Measurements from ENCODE around the gene CAPZA1.
"Not testable (repeated sequence)": the region's sequence is repeated elsewhere in the genome, so short reads cannot be mapped to it uniquely, and the experiment has no call there.

Gene CAPZA1

GRCh38 chr1:112628516-112628915 is 8.9 kb downstream of the CAPZA1 start:
- no peak for DNase-seq (ENCODE audit: low spot score)

DNA sequence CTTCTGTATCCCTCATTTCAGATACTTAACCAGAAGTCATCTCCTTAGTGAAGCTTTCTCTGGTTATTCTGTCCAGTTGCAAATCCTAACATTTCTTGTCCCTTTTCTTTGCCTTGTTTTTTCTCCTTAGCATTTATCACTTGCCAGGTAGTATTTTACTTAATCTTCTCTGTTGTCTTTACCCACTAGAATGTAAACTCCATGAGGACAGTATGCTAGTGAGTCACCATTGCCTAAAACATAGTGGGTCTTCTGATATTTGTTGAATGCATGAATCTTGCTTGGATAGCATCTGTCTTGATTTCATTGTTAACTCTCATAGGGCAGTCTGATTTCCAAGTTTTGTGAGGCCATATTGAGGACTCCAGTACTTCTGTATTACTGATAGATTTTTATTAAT is 9.6 kb downstream of the CAPZA1 start:
- no peak for DNase-seq (ENCODE audit: low spot score)

GRCh38 chr1:112633628-112634027 is 14.0 kb downstream of the CAPZA1 start:
- no peak for DNase-seq (ENCODE audit: low spot score)

DNA sequence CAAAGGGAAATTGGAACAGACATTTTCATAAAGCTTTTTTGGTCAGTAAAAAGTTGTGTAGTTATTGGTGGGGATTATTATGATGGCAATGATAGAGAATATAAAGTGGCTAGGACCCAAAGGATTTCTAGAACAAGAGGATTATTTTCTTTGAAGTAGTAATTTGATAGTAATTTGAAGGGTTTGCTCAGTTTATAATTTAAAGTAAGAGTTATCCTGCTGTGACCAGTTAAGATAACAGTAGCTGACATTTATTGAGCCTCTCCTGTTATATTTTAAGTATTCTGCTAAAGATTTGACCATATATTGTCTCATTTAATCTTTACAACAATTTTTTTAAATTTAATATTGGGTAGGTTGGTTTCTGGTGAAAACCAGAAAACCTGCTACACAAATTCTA is 14.7 kb downstream of the CAPZA1 start:
- no peak for DNase-seq (ENCODE audit: low spot score)

- no peak for DNase-seq (ENCODE audit: low spot score)
These were observed 16.4 kb downstream of the CAPZA1 start for GRCh38 chr1:112636056-112636455.

- no peak for DNase-seq (ENCODE audit: low spot score)
These were observed 17.1 kb downstream of the CAPZA1 start for GRCh38 chr1:112636597-112637253.

- DNase-seq (ENCODE audit: low spot score): no peak
These were observed 17.9 kb downstream of the CAPZA1 start for GRCh38 chr1:112637254-112638109.

GRCh38 chr1:112638110-112638428 is 18.4 kb downstream of the CAPZA1 start:
- DNase-seq (ENCODE audit: low spot score): no peak

DNA sequence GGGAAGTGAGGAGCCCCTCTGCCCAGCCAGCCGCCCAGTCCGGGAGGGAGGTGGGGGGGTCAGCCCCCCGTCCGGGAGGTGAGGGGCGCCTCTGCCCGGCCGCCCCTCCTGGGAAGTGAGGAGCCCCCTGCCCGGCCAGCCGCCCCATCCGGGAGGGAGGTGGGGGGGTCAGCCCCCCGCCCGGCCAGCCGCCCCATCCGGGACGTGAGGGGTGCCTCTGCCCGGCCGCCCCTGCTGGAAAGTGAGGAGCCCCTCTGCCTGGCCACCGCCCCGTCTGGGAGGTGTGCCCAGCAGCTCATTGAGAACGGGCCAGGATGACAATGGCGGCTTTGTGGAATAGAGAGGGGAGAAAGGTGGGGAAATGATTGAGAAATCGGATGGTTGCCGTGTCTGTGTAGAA is 20.8 kb downstream of the CAPZA1 start:
- DNase-seq (ENCODE audit: low spot score): not testable (repeated sequence)

DNA sequence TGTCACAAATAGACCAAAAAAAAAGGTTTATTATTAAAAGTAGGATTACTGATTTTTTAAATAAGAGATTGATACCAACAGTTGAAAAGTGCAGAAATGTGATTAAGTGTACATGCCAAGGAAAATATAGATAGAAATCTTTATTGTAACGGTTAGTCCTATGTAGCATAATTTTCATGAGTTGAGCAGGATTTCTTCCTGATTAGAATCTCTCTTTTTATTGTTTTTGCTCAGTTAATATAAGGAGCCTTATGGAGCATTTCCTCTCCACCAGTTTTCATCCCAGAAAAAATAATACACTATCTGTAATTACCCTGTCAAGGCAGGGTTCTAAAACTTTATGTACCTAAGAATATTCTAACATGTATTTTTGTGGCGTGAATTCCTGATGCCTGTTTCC is 23.4 kb downstream of the CAPZA1 start:
- DNase-seq (ENCODE audit: low spot score): no peak

- no peak for DNase-seq (ENCODE audit: low spot score)
These were observed 26.6 kb downstream of the CAPZA1 start for GRCh38 chr1:112646225-112646624.

- no peak for DNase-seq (ENCODE audit: low spot score)
These were observed 31.6 kb downstream of the CAPZA1 start for GRCh38 chr1:112651205-112651604.

GRCh38 chr1:112665857-112666256 is 46.2 kb downstream of the CAPZA1 start:
- no peak for DNase-seq (ENCODE audit: low spot score)

DNA sequence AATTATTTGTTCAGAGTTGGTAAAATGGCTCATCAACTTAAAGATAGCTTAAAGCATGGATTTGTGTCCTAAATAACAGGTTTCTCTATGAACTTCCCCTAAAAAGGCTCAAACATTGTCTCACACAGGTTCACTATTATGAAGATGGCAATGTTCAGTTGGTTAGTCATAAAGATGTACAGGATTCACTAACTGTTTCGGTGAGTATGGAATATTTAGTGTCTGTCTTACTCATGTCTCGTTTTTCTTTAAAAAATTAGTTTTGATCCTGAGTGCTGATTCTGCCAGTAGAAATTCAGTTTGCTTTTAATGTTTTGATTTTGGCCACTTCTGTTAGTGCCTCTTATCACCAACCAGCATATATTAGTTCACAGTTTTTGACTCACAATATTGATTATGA is 47.3 kb downstream of the CAPZA1 start:
- DNase-seq (ENCODE audit: low spot score): no peak

- DNase-seq (ENCODE audit: low spot score): no peak
These were observed 52.4 kb downstream of the CAPZA1 start for GRCh38 chr1:112672009-112672408.

DNA sequence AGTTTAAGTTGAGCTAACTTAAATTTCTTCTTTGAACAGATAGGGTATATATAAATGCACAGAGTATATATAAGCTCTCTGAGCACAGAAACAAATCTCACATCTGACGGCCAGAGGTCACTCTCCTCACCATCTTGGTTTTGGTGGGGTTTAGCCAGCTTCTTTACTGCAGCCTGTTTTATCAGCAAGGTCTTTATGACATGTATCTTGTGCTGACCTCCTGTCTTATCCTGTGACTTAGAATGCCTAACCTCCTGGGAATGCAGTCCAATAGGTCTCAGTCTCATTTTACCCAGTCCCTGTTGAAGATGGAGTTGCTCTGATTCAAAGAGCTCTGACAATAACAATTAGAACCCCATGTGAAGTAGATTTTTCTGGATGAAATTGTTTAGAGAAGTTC is 53.2 kb downstream of the CAPZA1 start:
- no peak for DNase-seq (ENCODE audit: low spot score)

DNA sequence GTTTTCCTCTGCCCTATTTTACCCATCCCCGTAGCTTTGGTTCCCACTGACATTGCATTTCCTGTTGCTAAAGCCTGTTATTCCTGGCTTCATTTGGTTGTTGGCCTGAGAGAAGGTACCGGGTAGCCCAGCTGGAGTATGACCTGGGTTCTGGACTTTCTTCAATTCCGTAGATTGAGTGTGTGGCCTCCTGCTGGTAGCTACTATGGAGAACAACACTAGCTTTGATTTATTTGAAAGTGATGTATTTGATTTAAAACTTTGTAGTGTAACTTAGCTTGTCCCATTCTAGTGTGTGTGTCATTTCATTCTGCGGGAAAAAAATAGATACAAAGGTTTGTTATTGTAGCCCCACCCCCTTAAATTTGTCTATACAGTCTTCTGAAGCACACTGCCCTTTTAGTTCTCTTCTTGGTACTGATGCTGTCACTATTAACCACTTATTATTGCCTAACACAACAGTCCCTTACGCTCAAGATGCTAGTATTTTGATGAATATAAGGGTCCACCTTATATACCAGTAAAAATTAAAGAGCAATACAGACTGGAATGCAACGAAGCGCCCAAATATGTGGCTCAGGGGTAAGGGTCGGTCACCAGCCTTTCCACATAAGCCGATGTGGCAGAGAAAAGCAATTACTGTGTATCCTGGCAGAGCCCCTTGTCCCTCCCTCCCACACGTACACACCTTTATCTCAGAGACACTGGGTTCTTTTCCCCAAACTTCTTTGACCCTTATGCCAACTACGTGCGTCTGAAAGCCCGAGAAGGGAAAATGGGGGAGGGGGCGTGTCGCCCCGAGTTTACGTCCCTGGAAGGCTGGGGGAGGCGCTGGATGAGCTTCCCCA is 54.2 kb downstream of the CAPZA1 start:
- no peak for DNase-seq (ENCODE audit: low spot score)

DNA sequence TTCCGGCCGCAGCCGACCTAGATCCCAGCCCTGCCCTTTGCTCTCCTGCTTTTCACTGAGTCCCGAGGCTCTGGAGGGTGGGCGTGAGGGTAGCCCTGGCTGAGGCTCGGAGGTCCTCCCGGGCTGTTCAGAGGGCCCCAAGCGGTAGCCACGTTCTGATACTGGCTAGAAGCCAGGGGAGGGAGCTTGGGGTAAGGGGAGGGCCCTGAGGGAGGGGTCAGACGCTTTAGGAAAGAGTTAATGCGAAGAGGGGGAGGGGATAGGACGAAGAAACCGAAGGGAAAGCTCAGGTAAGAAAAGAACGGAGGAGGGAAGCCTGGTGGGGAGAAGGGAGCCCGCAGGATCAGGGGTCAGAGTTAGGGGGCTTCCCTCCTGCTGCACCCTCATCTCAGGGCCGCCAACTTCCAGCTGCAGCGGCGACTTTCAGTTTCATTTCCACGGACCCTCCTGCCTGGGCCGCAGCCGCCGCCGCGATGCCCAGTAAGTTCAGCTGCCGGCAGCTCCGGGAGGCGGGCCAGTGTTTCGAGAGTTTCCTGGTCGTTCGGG is 54.9 kb downstream of the CAPZA1 start, which contains the start of gene MOV10:
MOV10 (plus strand) TSS at position 220 of the 546 bp plus-strand sequence; CDS start at position 474, 254 bp downstream.
- DNase-seq (ENCODE audit: low spot score): no peak

- DNase-seq (ENCODE audit: low spot score): no peak
These were observed 55.5 kb downstream of the CAPZA1 start for GRCh38 chr1:112674986-112675727.

DNA sequence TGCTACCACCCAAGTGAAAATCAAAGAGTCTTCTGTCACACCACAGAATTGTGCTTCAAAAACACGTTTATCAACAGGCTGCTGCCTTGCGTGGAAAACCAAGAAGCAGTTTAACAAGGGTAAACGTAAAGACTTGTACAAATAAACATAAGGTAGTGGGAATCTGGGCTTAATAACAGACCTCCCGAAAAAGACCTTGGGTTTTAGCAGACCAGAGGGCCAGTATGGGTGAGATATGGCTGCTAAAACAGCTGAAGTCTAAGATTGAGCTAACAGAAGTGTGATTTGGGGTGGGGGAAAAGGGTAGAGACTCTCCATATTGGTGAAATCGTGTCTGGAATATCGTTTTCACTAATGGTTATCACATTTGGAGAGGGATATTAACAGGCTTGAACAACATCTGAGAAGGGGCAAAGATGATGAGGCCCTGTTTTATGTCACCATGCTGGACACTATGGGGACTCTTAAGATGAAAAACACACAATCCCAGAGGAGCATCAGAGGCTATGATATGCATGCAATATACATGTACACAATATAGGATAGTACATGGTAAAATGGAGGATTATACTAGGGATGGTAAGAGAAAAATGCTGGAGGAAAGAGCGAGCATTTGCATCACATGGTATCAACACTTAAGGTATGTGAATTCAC is 56.2 kb downstream of the CAPZA1 start:
- no peak for DNase-seq (ENCODE audit: low spot score)

- DNase-seq (ENCODE audit: low spot score): no peak
These were observed 56.9 kb downstream of the CAPZA1 start for GRCh38 chr1:112676543-112676942.

All from COLO829 (cell line).